K562 (cell line): Measurements from ENCODE around the gene F12. TPM values are rescaled to one million over a fixed set of nuclear protein-coding genes. Genes with fewer than 3 reads are reported as not detected.
A peak's percentile ranks its signal among the peaks of the same experiment; 100 is the strongest.

ENCODE experiments used
- DPF2 ChIP-seq: fragments of 450-650 bp; IDR thresholded peaks from 2 replicates; pipeline ENCODE4 v1.6.1; 2016
- ELF2 ChIP-seq: fragments of 250-450 bp; sonication (Bioruptor Pico); IDR thresholded peaks from 2 replicates; pipeline ENCODE4 v1.5.0; 2021; ENCODE audit warnings: mild to moderate bottlenecking
- JUNB ChIP-seq: fragments of 450-650 bp; formaldehyde crosslinking; conservative IDR thresholded peaks from 2 replicates; pipeline ENCODE4 v1.4.0; 2020; ENCODE audit warnings: mild to moderate bottlenecking
- LARP7 ChIP-seq: fragments of 450-650 bp; IDR thresholded peaks from 2 replicates; pipeline ENCODE4 v1.6.1; 2016
- MECOM ChIP-seq: fragments of 250-450 bp; sonication (Bioruptor Pico); IDR thresholded peaks from 2 replicates; pipeline ENCODE4 v1.8.0; 2022; ENCODE audit warnings: inconsistent platforms
- RAD51 ChIP-seq: fragments of 450-650 bp; IDR thresholded peaks from 2 replicates; pipeline ENCODE4 v1.7.1; 2016; ENCODE audit warnings: low read depth, mild to moderate bottlenecking, borderline replicate concordance
- SIRT6 ChIP-seq: IDR thresholded peaks from one replicate; pipeline ENCODE4 v1.6.1; 2012; ENCODE audit warnings: low read depth, mild to moderate bottlenecking, control low read depth, inconsistent platforms, low read length, moderate library complexity
- SMARCC2 ChIP-seq: fragments of 450-650 bp; IDR thresholded peaks from 2 replicates; pipeline ENCODE4 v1.6.1; 2017; ENCODE audit warnings: antibody characterized with exemption, moderate library complexity, mild to moderate bottlenecking, low read depth
- TRIM24 ChIP-seq, 2 experiments: fragments of 450-650 bp; IDR thresholded peaks; 2 replicates each; pipeline ENCODE4 v1.6.1; 2016
- ZNF134 ChIP-seq: fragments of 250-450 bp; sonication (Bioruptor Pico); conservative IDR thresholded peaks from 2 replicates; pipeline ENCODE4 v1.4.0; 2020
- ZNF586 ChIP-seq: fragments of 450-650 bp; formaldehyde crosslinking; conservative IDR thresholded peaks from 2 replicates; pipeline ENCODE4 v1.4.0; 2020; ENCODE audit warnings: mild to moderate bottlenecking, moderate library complexity
- polyA plus RNA-seq, 8 experiments: library from polyadenylated mRNA; depleted of rRNA in 4 of 8; stranded (reverse) in 5 of 8; unstranded in 3 of 8; fragments of >200 nt; fragmentation: Nextera tagmentation in 2 of 8; fragmentation: Illumina TruSeq in 1 of 8; extraction: Ambion mirVana in 2 of 8; extraction: Trizol in 1 of 8; gene quantifications; 2 replicates each; pipeline versions ENCODE4 v1.2.1 to v1.2.3, GENCODE V29; 2011 to 2014; ENCODE audit warnings: inconsistent platforms in 1 of 8, missing spikeins in 1 of 8
- total RNA-seq, 7 experiments: library from RNA; depleted of rRNA in 6 of 7; stranded (reverse); fragments of >200 nt in 6 of 7; fragmentation: Illumina TruSeq in 2 of 7; extraction: Trizol in 2 of 7; gene quantifications; 2 replicates each; pipeline versions ENCODE4 v1.2.1 to v1.2.3, GENCODE V29; 2011 to 2021; ENCODE audit warnings: low replicate concordance in 1 of 7
- TF ChIP-seq, protein P1 (sequence below): fragments of 450-650 bp; IDR thresholded peaks from 2 replicates; pipeline ENCODE4 v1.6.1; 2016; ENCODE audit warnings: borderline replicate concordance
- TF ChIP-seq, protein P2 (sequence below): conservative IDR thresholded peaks from 2 replicates; pipeline ENCODE4 v1.6.1; 2011; ENCODE audit warnings: low read depth, mild to moderate bottlenecking, low read length; ENCODE audit not compliant: control insufficient read depth
- TF ChIP-seq, protein P3 (sequence below), 2 experiments: fragments of 450-650 bp; IDR thresholded peaks; 2 replicates each; pipeline ENCODE4 v1.6.1; 2016
- TF ChIP-seq, protein P4 (sequence below): sonication (generic); formaldehyde crosslinking; IDR thresholded peaks from 2 replicates; pipeline ENCODE4 v1.8.0; 2023; ENCODE audit warnings: missing genetic modification reagents, mild to moderate bottlenecking, borderline replicate concordance
- TF ChIP-seq, protein P5 (sequence below): sonication (generic); formaldehyde crosslinking; IDR thresholded peaks from 2 replicates; pipeline ENCODE4 v1.8.0; 2022; ENCODE audit warnings: mild to moderate bottlenecking, missing genetic modification reagents

The F12 gene
- total and polyA plus RNA-seq, 9 of the 15 experiments (the other 6 are each of a cell fraction or from before 2014, with no cell fraction given) = 0.59 to 18.3 (median 3.6) TPM

DNA sequence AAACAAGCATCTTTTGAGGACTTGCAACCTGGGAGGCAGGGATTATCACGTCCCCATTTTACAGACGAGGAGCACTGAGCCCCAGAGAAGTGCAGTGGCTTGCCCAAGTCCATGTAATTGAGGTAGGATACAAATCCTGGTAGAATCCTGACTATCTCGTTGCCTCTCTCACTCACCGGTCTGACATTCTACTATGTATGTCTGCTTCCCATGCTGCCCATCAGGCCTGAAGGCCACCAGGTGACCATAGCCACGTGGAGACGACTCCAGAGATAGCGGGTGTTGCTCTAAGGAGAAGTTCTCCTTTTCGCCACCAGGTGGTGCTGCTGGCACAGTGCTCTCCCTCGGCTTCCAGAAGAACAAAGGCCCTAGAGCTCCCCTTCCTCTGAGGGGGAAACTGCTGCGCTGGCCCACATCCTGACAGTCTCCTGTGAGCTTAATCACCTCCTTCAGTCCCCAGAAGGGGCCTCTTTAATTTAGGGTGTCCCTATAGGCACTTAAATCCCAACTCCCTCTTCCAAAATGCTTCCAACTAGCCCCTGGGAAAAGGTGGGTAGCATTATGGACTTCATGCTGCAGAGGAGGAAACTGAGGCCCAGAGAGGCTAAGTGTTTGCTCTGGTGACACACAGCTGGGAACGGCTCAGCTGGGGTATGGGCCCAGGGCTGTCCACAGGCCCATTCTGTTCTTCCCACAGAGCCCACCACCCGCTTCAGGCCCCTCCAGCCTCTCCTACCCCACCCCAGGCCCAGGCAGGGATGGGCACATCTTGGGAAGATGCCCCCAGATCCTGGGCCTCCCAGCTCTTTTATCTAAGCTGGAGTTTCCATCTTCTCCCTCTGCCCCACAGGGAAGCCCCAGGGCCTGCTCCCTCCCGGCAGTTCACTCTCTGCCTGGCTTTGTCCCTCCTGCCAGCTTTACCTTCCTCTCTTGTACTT, 18.7 kb downstream of the F12 start (continued):
- TF ChIP-seq, protein P1, sequence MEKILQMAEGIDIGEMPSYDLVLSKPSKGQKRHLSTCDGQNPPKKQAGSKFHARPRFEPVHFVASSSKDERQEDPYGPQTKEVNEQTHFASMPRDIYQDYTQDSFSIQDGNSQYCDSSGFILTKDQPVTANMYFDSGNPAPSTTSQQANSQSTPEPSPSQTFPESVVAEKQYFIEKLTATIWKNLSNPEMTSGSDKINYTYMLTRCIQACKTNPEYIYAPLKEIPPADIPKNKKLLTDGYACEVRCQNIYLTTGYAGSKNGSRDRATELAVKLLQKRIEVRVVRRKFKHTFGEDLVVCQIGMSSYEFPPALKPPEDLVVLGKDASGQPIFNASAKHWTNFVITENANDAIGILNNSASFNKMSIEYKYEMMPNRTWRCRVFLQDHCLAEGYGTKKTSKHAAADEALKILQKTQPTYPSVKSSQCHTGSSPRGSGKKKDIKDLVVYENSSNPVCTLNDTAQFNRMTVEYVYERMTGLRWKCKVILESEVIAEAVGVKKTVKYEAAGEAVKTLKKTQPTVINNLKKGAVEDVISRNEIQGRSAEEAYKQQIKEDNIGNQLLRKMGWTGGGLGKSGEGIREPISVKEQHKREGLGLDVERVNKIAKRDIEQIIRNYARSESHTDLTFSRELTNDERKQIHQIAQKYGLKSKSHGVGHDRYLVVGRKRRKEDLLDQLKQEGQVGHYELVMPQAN = peak; percentile 30; the same call in 1 of the 2 replicates
- TF ChIP-seq SIRT6 (no peak), LARP7 (no peak), ELF2 (CRISPR knock-in tag) (no peak), MECOM (CRISPR knock-in tag) (no peak), ZNF134 (no peak), RAD51 (peak; percentile 88), DPF2 (0 out of 2 replicates have a peak, but pooled peaks have one; percentile 43), ZNF586 (CRISPR knock-in tag) (no peak), TRIM24 (IDR thresholded peaks at IDR 0.05) (no peak), JUNB (CRISPR knock-in tag) (no peak), SMARCC2 (no peak)
- TF ChIP-seq, protein P2, sequence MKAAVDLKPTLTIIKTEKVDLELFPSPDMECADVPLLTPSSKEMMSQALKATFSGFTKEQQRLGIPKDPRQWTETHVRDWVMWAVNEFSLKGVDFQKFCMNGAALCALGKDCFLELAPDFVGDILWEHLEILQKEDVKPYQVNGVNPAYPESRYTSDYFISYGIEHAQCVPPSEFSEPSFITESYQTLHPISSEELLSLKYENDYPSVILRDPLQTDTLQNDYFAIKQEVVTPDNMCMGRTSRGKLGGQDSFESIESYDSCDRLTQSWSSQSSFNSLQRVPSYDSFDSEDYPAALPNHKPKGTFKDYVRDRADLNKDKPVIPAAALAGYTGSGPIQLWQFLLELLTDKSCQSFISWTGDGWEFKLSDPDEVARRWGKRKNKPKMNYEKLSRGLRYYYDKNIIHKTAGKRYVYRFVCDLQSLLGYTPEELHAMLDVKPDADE = no peak
- TF ChIP-seq, protein P3, sequence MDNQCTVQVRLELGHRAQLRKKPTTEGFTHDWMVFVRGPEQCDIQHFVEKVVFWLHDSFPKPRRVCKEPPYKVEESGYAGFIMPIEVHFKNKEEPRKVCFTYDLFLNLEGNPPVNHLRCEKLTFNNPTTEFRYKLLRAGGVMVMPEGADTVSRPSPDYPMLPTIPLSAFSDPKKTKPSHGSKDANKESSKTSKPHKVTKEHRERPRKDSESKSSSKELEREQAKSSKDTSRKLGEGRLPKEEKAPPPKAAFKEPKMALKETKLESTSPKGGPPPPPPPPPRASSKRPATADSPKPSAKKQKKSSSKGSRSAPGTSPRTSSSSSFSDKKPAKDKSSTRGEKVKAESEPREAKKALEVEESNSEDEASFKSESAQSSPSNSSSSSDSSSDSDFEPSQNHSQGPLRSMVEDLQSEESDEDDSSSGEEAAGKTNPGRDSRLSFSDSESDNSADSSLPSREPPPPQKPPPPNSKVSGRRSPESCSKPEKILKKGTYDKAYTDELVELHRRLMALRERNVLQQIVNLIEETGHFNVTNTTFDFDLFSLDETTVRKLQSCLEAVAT (IDR thresholded peaks at IDR 0.05) = peak in 1 of 2 experiments; percentile 67; a peak in 1 of 4 replicates
- TF ChIP-seq, protein P4, sequence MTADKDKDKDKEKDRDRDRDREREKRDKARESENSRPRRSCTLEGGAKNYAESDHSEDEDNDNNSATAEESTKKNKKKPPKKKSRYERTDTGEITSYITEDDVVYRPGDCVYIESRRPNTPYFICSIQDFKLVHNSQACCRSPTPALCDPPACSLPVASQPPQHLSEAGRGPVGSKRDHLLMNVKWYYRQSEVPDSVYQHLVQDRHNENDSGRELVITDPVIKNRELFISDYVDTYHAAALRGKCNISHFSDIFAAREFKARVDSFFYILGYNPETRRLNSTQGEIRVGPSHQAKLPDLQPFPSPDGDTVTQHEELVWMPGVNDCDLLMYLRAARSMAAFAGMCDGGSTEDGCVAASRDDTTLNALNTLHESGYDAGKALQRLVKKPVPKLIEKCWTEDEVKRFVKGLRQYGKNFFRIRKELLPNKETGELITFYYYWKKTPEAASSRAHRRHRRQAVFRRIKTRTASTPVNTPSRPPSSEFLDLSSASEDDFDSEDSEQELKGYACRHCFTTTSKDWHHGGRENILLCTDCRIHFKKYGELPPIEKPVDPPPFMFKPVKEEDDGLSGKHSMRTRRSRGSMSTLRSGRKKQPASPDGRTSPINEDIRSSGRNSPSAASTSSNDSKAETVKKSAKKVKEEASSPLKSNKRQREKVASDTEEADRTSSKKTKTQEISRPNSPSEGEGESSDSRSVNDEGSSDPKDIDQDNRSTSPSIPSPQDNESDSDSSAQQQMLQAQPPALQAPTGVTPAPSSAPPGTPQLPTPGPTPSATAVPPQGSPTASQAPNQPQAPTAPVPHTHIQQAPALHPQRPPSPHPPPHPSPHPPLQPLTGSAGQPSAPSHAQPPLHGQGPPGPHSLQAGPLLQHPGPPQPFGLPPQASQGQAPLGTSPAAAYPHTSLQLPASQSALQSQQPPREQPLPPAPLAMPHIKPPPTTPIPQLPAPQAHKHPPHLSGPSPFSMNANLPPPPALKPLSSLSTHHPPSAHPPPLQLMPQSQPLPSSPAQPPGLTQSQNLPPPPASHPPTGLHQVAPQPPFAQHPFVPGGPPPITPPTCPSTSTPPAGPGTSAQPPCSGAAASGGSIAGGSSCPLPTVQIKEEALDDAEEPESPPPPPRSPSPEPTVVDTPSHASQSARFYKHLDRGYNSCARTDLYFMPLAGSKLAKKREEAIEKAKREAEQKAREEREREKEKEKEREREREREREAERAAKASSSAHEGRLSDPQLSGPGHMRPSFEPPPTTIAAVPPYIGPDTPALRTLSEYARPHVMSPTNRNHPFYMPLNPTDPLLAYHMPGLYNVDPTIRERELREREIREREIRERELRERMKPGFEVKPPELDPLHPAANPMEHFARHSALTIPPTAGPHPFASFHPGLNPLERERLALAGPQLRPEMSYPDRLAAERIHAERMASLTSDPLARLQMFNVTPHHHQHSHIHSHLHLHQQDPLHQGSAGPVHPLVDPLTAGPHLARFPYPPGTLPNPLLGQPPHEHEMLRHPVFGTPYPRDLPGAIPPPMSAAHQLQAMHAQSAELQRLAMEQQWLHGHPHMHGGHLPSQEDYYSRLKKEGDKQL (CRISPR knock-in tag) = no peak
- TF ChIP-seq, protein P5, sequence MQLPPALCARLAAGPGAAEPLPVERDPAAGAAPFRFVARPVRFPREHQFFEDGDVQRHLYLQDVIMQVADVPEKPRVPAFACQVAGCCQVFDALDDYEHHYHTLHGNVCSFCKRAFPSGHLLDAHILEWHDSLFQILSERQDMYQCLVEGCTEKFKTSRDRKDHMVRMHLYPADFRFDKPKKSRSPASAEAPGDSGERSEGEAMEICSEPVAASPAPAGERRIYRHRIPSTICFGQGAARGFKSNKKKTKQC (CRISPR knock-in tag) = no peak
